Liver (tissue), 9 donors: ENCODE results near the gene CACNA1C. TPM values are rescaled to one million over a fixed set of nuclear protein-coding genes. Genes with fewer than 3 reads are reported as not detected.

Source experiments
- DNase-seq: peaks from one replicate; pipeline ENCODE4 v3.0.0-alpha.2; 2017; ENCODE audit warnings: low spot score
- H3K27ac ChIP-seq, 2 donors: one replicate each; pipeline ENCODE4 v1.7.0; 2013; ENCODE audit warnings: inconsistent platforms in 2 of 2, low read length in 2 of 2, control low read depth in 1 of 2, low read depth in 1 of 2, mild to moderate bottlenecking in 1 of 2
- H3K27me3 ChIP-seq, 4 donors: one replicate each; pipeline versions ENCODE4 v1.6.1 to v1.7.0; 2013; ENCODE audit warnings: low read length in 3 of 4, inconsistent platforms in 1 of 4, mild to moderate bottlenecking in 1 of 4, moderate library complexity in 1 of 4; ENCODE audit not compliant: control insufficient read depth in 4 of 4, insufficient read depth in 4 of 4
- H3K36me3 ChIP-seq, 4 donors: one replicate each; pipeline versions ENCODE4 v1.6.1 to v1.7.0; 2013; ENCODE audit warnings: low read length in 3 of 4, mild to moderate bottlenecking in 3 of 4, low read depth in 1 of 4, moderate library complexity in 1 of 4; ENCODE audit not compliant: control insufficient read depth in 4 of 4, insufficient read depth in 3 of 4
- H3K4me1 ChIP-seq, 4 donors: one replicate each; pipeline versions ENCODE4 v1.6.1 to v1.7.0; 2013; ENCODE audit warnings: low read length in 3 of 4, mild to moderate bottlenecking in 3 of 4, moderate library complexity in 1 of 4; ENCODE audit not compliant: control insufficient read depth in 4 of 4, insufficient read depth in 4 of 4
- H3K4me3 ChIP-seq, 3 donors: one replicate each; pipeline versions ENCODE4 v1.6.1 to v1.7.0; 2013; ENCODE audit warnings: low read length in 3 of 3, control low read depth in 1 of 3, low read depth in 1 of 3, mild to moderate bottlenecking in 1 of 3
- H3K9ac ChIP-seq, 2 donors: one replicate each; pipeline ENCODE4 v1.7.0; 2013; ENCODE audit warnings: low read length in 2 of 2, mild to moderate bottlenecking in 2 of 2, moderate library complexity in 2 of 2, control low read depth in 1 of 2, low read depth in 1 of 2
- H3K9me3 ChIP-seq, 4 donors: one replicate each; pipeline versions ENCODE4 v1.6.1 to v1.7.0; 2013; ENCODE audit warnings: low read length in 3 of 4; ENCODE audit not compliant: control insufficient read depth in 4 of 4
- EGR1 ChIP-seq, 2 donors: IDR thresholded peaks; 2 replicates each; pipeline ENCODE4 v1.6.1; 2016 to 2018; ENCODE audit warnings: antibody characterized with exemption in 2 of 2, low read depth in 2 of 2
- FOXA1 ChIP-seq: IDR thresholded peaks from 2 replicates; pipeline ENCODE4 v1.6.1; 2016; ENCODE audit warnings: antibody characterized with exemption
- HNF4G ChIP-seq: IDR thresholded peaks from 2 replicates; pipeline ENCODE4 v1.6.1; 2016; ENCODE audit warnings: antibody characterized with exemption
- JUND ChIP-seq, 2 donors: IDR thresholded peaks; 2 replicates each; pipeline ENCODE4 v1.6.1; 2016; ENCODE audit warnings: antibody characterized with exemption in 2 of 2
- NR2F2 ChIP-seq: IDR thresholded peaks from 2 replicates; pipeline ENCODE4 v1.6.1; 2016; ENCODE audit warnings: antibody characterized with exemption
- RAD21 ChIP-seq, 2 donors: IDR thresholded peaks; 2 replicates each; pipeline ENCODE4 v1.6.1; 2016; ENCODE audit warnings: antibody characterized with exemption in 2 of 2, mild to moderate bottlenecking in 2 of 2
- RXRA ChIP-seq, 2 donors: IDR thresholded peaks; 2 replicates each; pipeline ENCODE4 v1.6.1; 2017 to 2018; ENCODE audit warnings: antibody characterized with exemption in 2 of 2, mild to moderate bottlenecking in 1 of 2
- TAF1 ChIP-seq: conservative IDR thresholded peaks from 2 replicates; pipeline ENCODE4 v1.6.1; 2016; ENCODE audit warnings: antibody characterized with exemption, mild to moderate bottlenecking
- YY1 ChIP-seq: IDR thresholded peaks from 2 replicates; pipeline ENCODE4 v1.6.1; 2016; ENCODE audit warnings: antibody characterized with exemption, mild to moderate bottlenecking
- WGBS: extraction: QIAGEN DNeasy Blood & Tissue Kit; methylation state at CpG from one replicate; pipeline ENCODE4 v1.1.7; 2013; 5-methylcytosine and 5-hydroxymethylcytosine counted together
- polyA plus RNA-seq, 2 donors: library from polyadenylated mRNA; stranded (reverse) in 1 of 2; unstranded in 1 of 2; fragments of 200-250 nt in 1 of 2; fragments of >200 nt in 1 of 2; fragmentation: Nextera tagmentation in 1 of 2; extraction: Ambion mirVana in 1 of 2; gene quantifications; one replicate each; pipeline versions ENCODE4 v1.2.1 to v1.2.3, GENCODE V29; 2013 to 2015
- total RNA-seq, 2 donors: library from RNA; depleted of rRNA; stranded (reverse); fragments of >200 nt; gene quantifications; one replicate each; pipeline ENCODE4 v1.2.3, GENCODE V29; 2014
- TF ChIP-seq, protein P1 (sequence below): IDR thresholded peaks from 2 replicates; pipeline ENCODE4 v1.6.1; 2016; ENCODE audit warnings: antibody characterized with exemption
- TF ChIP-seq, protein P2 (sequence below): fragments of 150-350 bp; IDR thresholded peaks from 2 replicates; pipeline ENCODE4 v1.5.1; 2017; ENCODE audit warnings: improper control_type of control experiment, low read depth, low read length; ENCODE audit not compliant: missing input control
- TF ChIP-seq, protein P3 (sequence below): IDR thresholded peaks from 2 replicates; pipeline ENCODE4 v1.6.1; 2016; ENCODE audit warnings: antibody characterized with exemption
- TF ChIP-seq, protein P4 (sequence below): IDR thresholded peaks from 2 replicates; pipeline ENCODE4 v1.6.1; 2016; ENCODE audit warnings: antibody characterized with exemption, mild to moderate bottlenecking
- donor health status: healthy.
- donor health status: healthy.
- donor health status: healthy.
- donor health status: healthy.
- donor health status: healthy.

The CACNA1C gene
- total and polyA plus RNA-seq, 4 donors = 0.23 to 1.9 (median 0.41) TPM

DNA sequence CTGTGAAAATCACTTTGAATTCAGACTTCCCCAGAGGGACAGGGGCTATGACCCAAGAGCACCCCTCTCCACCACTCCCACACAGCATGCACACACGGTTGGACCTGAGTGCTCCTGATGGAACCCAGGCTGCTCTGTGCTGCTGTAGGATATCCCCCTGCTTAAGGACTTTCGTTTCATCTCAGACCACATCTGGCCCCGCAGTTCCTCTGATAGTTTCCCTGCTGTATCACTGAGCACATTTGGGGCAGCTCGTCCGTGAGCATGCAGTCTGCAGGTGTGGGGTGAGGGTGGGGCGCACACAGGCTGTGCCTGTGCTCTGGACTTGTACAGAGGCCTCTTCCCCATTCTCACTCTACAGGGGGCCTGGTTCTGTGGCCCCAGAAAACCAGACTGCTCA, 396.8 kb downstream of the CACNA1C start:
- 66% methylated on average over 6 of the region's 6 CpGs for WGBS
- H3K9ac ChIP-seq = no peak overlapping the region
- H3K4me3 ChIP-seq = no peak overlapping the region
- no peaks in the 10 kb centered on the region for H3K4me1 ChIP-seq
- H3K9me3 ChIP-seq = no peaks in the 10 kb centered on the region
- no peak for TF ChIP-seq FOXA1
- no peak for TF ChIP-seq HNF4G
- no peak for TF ChIP-seq EGR1 (IDR thresholded peaks at IDR 0.05; ENCODE audit: low read depth in 2 of 2)
- no peak for TF ChIP-seq RAD21 (IDR thresholded peaks at IDR 0.05)
- no peak for DNase-seq
- no peaks in the 10 kb centered on the region for H3K27me3 ChIP-seq
- no peaks in the 10 kb centered on the region for H3K36me3 ChIP-seq
- no peak overlapping the region for H3K27ac ChIP-seq

DNA sequence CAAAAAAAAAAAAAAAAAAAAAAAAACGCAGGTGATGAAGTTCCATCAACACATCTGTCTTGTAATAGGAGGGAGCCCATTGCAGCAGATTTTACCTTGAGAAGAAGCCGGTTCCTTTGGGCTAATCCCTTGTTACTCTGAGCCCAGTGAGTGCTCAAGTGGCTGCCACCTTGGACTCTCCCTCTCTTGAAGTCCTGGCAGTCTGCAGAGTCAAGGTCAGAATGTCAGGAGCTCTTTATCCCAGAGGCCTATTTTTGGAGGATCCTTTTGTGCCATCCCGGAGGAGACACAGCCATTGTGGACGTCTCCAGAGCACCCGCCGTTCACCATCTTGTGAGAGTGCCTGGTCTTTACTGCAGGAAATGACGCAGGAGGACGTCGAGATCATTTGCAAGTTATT, 397.8 kb downstream of the CACNA1C start:
- no peaks in the 10 kb centered on the region for H3K4me1 ChIP-seq
- H3K4me3 ChIP-seq = no peak overlapping the region
- 73% methylated on average over 9 of the region's 9 CpGs for WGBS
- no peak overlapping the region for H3K27ac ChIP-seq
- no peak for DNase-seq
- H3K27me3 ChIP-seq = no peaks in the 10 kb centered on the region
- H3K36me3 ChIP-seq = no peaks in the 10 kb centered on the region
- no peak overlapping the region for H3K9ac ChIP-seq
- H3K9me3 ChIP-seq = no peaks in the 10 kb centered on the region
- TF ChIP-seq TAF1 (no peak), RXRA (IDR thresholded peaks at IDR 0.05) (no peak), HNF4G (no peak), RAD21 (IDR thresholded peaks at IDR 0.05) (no peak), YY1 (no peak), JUND (IDR thresholded peaks at IDR 0.05) (no peak), NR2F2 (no peak)
- TF ChIP-seq, protein P1, sequence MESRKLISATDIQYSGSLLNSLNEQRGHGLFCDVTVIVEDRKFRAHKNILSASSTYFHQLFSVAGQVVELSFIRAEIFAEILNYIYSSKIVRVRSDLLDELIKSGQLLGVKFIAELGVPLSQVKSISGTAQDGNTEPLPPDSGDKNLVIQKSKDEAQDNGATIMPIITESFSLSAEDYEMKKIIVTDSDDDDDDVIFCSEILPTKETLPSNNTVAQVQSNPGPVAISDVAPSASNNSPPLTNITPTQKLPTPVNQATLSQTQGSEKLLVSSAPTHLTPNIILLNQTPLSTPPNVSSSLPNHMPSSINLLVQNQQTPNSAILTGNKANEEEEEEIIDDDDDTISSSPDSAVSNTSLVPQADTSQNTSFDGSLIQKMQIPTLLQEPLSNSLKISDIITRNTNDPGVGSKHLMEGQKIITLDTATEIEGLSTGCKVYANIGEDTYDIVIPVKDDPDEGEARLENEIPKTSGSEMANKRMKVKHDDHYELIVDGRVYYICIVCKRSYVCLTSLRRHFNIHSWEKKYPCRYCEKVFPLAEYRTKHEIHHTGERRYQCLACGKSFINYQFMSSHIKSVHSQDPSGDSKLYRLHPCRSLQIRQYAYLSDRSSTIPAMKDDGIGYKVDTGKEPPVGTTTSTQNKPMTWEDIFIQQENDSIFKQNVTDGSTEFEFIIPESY = no peak
- TF ChIP-seq, protein P2, sequence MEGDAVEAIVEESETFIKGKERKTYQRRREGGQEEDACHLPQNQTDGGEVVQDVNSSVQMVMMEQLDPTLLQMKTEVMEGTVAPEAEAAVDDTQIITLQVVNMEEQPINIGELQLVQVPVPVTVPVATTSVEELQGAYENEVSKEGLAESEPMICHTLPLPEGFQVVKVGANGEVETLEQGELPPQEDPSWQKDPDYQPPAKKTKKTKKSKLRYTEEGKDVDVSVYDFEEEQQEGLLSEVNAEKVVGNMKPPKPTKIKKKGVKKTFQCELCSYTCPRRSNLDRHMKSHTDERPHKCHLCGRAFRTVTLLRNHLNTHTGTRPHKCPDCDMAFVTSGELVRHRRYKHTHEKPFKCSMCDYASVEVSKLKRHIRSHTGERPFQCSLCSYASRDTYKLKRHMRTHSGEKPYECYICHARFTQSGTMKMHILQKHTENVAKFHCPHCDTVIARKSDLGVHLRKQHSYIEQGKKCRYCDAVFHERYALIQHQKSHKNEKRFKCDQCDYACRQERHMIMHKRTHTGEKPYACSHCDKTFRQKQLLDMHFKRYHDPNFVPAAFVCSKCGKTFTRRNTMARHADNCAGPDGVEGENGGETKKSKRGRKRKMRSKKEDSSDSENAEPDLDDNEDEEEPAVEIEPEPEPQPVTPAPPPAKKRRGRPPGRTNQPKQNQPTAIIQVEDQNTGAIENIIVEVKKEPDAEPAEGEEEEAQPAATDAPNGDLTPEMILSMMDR = no peak
- TF ChIP-seq, protein P3, sequence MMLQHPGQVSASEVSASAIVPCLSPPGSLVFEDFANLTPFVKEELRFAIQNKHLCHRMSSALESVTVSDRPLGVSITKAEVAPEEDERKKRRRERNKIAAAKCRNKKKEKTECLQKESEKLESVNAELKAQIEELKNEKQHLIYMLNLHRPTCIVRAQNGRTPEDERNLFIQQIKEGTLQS = no peak
- TF ChIP-seq, protein P4, sequence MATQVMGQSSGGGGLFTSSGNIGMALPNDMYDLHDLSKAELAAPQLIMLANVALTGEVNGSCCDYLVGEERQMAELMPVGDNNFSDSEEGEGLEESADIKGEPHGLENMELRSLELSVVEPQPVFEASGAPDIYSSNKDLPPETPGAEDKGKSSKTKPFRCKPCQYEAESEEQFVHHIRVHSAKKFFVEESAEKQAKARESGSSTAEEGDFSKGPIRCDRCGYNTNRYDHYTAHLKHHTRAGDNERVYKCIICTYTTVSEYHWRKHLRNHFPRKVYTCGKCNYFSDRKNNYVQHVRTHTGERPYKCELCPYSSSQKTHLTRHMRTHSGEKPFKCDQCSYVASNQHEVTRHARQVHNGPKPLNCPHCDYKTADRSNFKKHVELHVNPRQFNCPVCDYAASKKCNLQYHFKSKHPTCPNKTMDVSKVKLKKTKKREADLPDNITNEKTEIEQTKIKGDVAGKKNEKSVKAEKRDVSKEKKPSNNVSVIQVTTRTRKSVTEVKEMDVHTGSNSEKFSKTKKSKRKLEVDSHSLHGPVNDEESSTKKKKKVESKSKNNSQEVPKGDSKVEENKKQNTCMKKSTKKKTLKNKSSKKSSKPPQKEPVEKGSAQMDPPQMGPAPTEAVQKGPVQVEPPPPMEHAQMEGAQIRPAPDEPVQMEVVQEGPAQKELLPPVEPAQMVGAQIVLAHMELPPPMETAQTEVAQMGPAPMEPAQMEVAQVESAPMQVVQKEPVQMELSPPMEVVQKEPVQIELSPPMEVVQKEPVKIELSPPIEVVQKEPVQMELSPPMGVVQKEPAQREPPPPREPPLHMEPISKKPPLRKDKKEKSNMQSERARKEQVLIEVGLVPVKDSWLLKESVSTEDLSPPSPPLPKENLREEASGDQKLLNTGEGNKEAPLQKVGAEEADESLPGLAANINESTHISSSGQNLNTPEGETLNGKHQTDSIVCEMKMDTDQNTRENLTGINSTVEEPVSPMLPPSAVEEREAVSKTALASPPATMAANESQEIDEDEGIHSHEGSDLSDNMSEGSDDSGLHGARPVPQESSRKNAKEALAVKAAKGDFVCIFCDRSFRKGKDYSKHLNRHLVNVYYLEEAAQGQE = no peak
